NCI-H2171 treated with DMSO at 0.1 percent for 48 hours (cell line): ENCODE results near the gene ZNRF4.

ENCODE experiments used
- DNase-seq: peaks from one replicate; lab custom pipeline; 2025; lab: John Stamatoyannopoulos, UW

ZNRF4 gene

DNA sequence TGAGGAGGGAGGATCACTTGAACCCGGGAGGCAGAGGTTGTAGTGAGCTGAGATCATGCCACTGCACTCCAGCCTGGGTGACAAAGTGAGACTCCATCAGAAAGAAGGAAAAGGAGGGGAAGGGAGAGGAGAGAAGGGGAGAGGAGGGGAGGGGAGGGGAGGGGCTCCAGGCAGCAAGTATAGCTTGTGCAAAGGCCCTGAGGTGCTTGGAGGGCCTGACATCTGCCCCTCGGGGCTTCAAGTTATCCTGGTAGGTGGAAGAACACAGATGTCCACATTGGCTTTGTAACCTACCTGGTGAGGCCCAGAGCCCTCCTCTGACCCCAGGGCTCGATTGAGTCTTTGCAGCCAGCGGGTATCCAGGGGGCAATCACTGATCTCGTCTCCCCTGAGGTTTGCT is 11.5 kb upstream of the ZNRF4 start:
- no peak for DNase-seq

GRCh38 chr19:5444431-5444830 is 10.8 kb upstream of the ZNRF4 start:
- no peak for DNase-seq

- DNase-seq: no peak
These were observed 10.1 kb upstream of the ZNRF4 start for GRCh38 chr19:5445071-5445470.

GRCh38 chr19:5445561-5446055 is 9.6 kb upstream of the ZNRF4 start:
- DNase-seq: peak; percentile 93

- peak; percentile 81 for DNase-seq
These were observed 7.4 kb upstream of the ZNRF4 start for GRCh38 chr19:5447700-5448311.

DNA sequence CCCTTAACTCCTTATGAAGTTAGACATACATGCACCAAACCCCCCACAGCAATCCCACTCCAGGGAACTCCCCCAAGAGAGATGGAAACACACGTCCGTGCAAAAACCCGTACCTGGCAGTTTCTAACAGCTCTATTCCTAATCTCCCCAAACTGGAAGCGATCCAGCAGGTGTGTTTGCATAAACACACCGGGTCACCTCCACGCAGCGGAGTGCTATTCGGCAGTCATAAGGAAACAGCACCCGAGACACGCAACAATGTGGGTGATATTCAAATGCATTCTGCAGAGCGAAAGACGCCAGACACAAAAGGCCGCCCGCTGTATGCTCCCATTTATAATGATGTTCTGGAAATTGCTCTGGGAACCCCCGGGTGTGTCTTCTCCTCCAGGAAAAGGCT is 6.8 kb upstream of the ZNRF4 start:
- DNase-seq: no peak

- DNase-seq: no peak
These were observed 4.6 kb upstream of the ZNRF4 start for GRCh38 chr19:5450482-5451126.

DNA sequence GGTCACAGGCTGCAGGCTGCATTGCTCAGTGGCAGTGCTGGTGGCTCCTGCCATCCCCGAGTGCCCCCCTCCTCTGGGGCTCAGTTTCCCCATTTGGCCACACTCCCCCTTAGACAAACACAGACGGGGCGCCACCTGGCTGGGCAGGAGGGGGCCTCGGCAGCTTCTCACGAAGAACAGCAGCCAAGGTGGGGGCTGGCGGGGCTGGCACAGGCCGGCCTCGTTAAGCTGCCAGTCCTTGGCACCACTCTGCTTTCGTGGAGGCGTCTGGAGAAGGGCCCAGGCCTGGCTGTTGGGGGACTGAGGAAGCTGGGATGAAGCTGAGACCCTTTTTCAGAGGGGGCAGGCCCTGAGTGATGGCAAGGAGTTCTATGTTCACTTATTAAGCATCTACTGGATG is 3.7 kb upstream of the ZNRF4 start:
- DNase-seq: no peak

DNA sequence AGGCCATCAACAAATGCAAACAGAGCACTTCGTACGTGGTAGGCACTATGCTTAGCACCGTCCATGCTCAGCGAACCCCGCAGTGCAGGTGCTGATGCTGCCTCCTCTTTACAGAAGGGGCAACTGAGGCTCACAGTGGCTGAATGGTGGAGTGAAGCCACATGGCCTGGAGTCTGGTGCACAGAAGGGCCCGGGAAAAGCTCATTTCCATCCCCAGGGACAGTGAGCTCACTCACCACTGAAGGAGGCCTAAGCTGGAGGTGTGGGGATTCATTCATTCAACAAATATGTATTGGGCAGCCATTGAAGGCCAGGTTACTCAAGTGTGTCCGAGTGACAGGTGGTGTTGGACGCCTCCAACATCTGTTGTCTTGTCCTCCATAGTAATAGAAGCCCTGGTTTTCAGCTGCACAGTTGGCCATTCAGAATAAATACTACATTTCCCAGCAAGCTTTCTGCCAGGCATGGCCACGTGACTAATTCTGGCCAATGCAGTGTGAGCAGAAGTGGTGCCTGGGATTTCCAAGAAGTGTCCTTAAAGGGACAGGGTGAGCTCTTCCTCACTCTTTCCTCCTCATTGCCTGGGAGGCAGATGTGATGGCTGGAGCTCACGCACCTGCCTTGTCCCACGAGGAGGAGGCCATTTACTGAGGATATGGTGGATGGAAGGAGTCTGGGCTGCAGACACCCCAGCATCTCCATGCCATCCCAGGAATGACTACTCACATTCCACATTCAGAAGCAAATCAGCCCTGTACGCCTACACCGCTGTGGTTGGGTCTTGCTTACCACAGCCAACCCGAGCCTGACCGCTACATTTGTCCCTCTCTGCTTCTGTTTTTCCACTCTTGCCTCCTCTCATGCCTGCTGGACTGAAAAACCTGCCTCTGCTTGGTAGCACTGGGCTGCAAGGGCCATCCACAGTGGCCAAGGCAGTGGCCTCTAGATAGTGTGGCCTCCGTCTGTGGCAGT is 2.3 kb upstream of the ZNRF4 start:
- peak; percentile 55 for DNase-seq

DNA sequence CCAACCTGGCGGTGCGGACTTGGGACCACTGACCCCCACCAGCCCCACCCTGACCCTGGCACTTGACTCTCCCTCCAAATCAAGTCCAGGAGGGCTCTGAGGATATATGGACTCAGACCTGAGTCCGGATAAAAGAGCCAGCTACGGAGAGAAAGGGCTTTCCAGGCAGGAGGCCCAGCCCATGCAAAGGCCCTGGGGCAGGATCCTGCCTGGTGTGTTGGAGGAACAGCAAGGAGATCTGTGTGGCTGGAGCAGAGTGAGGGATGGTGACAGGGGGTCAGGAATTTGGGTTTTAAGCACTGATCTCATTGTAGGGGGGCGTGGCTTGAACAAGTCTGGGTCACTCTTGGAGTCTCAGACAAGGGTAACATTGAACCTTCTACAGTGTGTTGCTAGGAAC is 474 bp upstream of the ZNRF4 start:
- no peak for DNase-seq

- DNase-seq: no peak
These were observed 1.1 kb downstream of the ZNRF4 start for GRCh38 chr19:5456130-5456840.

DNA sequence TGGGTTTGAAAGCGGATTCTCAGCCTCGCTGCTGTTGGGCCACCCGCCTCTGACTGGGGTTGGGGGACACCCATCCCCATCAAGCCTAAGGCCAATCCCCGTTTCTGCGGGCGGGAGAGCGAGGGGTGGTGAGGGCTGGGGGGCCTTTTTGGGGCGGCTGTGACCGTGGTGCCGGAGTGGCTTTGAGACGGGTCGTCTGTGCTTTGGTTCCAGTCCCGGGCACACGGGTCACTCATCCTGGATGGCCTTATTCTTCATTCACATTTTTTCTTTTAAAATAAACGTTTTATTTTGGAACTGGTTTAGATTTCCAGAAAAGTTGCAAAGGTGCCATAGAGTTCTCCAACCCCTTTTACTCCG is 1.6 kb downstream of the ZNRF4 start:
- DNase-seq: no peak

DNA sequence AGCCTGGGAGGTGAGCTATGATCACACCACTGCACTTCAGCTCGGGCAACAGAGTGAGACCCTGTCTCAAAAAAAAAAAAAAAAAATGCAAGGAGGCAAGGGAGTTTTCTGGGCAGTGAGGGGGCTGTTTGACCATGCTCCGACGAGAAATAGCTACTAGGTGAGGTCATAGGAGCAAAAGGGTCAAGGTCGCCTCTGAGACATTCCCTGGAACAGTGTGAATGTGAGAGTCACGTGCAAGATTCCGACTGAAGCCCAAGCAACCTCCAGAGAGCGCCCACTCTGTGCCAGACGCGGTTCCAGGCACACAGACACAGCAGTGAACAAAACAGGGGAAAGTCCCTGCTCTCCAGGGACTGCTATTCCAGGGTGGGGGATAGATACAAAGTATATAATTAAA is 2.5 kb downstream of the ZNRF4 start:
- no peak for DNase-seq

GRCh38 chr19:5458420-5458819 is 3.2 kb downstream of the ZNRF4 start:
- no peak for DNase-seq

DNA sequence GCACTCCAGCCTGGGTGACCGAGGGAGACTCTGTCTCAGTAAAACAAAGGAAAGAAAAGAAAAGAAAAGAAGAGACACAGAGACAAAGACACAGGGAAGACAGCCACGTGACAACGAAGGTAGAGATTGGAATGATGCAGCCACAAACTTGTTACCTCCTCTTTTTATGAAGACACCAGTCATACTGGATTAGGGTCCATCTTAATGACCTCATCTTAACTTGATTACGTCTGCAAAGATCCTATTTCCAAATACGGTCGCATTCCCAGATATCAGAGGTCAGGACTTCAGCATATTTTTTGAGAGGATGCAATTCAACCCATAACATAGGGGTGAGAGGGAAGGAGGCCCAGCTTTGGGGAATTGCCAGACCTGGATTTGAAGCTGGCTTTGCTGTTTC is 4.1 kb downstream of the ZNRF4 start:
- no peak for DNase-seq

DNA sequence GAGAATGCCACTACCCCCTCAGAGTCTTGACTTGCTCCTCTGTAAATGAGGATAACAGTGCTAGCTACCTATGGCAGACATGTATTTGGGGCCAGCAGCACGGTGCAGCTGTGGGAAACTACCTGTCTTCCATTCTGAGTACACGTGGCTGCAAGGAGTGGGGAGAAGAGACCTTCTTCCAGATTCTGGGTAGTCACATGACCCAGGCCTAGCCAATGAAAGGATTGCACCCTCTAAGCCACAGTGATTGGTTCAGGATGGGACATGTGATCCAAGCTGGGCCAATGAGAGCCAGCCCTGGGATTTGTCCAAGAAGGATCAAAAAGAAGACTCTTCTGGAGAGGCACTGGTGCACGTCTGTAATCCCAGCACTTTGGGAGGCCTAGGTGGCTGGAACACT is 5.5 kb downstream of the ZNRF4 start:
- DNase-seq: no peak

- no peak for DNase-seq
These were observed 8.7 kb downstream of the ZNRF4 start for GRCh38 chr19:5463959-5464358.

GRCh38 chr19:5466072-5466471 is 10.9 kb downstream of the ZNRF4 start:
- DNase-seq: no peak

- DNase-seq: peak; percentile 59
These were observed 11.6 kb downstream of the ZNRF4 start for GRCh38 chr19:5466814-5467291.

GRCh38 chr19:5470264-5470671 is 15.1 kb downstream of the ZNRF4 start:
- peak; percentile 21 for DNase-seq

DNA sequence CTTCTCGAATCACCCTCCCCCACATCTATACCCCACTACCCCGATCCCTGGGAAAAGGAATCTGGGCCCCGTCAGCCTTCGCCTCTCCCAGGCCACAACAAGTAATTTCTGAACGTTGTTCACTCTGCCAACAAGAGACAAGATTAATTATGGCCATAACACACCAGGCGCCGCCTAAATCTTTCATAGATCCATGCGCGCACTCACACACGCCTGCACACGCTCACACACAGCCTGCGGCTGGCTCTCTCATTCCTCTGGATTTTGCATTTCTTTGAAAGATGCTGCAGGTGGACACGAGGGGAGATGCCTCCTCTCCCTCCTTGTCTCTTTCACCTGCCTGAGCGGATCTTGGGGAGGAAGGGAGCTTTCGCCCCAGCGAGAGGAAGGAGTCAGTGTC is 17.1 kb downstream of the ZNRF4 start:
- DNase-seq: no peak

DNA sequence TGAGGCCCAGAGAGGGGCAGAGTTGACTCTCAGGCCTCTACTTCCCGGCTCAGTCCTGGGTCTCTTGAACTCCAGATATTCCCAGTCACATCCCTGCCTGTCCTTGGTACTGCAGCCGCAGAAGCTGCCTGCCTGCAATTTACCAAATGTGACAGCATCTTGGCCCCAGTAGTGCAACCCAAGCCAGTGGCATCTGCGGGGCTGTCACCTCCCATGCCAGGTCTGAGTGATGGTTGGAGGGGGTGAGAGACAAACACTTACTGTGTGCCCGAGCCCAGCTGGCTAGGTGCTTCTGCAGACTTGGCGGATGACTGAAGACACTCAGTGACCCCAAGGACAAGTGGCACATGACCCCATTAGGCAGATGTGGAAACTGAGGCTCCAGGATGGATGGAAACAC is 18.4 kb downstream of the ZNRF4 start:
- DNase-seq: no peak
